ENCODE data around the gene SLC51A.
"Not testable (repeated sequence)": the region's sequence is repeated elsewhere in the genome, so short reads cannot be mapped to it uniquely, and the experiment has no call there.

SLC51A gene

GRCh38 chr3:196244166-196244565 lies 27.8 kb downstream of the SLC51A start:
- not testable (repeated sequence) for DNase-seq

- peak; percentile 29 to 32 for DNase-seq
These were observed 30.4 kb downstream of the SLC51A start for GRCh38 chr3:196246612-196247308.

GRCh38 chr3:196251918-196252317 lies 35.6 kb downstream of the SLC51A start:
- no peak for DNase-seq

- no peak for DNase-seq
These were observed 38.3 kb downstream of the SLC51A start for GRCh38 chr3:196254376-196255283.

GRCh38 chr3:196255776-196256175 lies 39.4 kb downstream of the SLC51A start:
- no peak for DNase-seq

- no peak for DNase-seq
These were observed 44.5 kb downstream of the SLC51A start for GRCh38 chr3:196260784-196261183.

- DNase-seq, result no peak
These were observed 47.5 kb downstream of the SLC51A start for GRCh38 chr3:196263819-196264218.

- DNase-seq, result no peak
These were observed 52.2 kb downstream of the SLC51A start for GRCh38 chr3:196268284-196269163.

- DNase-seq, result peak in 1 of 2 experiments; percentile 12
These were observed 54.2 kb downstream of the SLC51A start for GRCh38 chr3:196270499-196270898.

- DNase-seq, result no peak
These were observed 56.5 kb downstream of the SLC51A start for GRCh38 chr3:196272826-196273225.

- no peak for DNase-seq
These were observed 57.3 kb downstream of the SLC51A start for GRCh38 chr3:196273655-196274054.

GRCh38 chr3:196274585-196274984 lies 58.3 kb downstream of the SLC51A start:
- peak; percentile 69 to 71 for DNase-seq

- no peak for DNase-seq
These were observed 58.8 kb downstream of the SLC51A start for GRCh38 chr3:196275126-196275525.

GRCh38 chr3:196280689-196281440 lies 64.5 kb downstream of the SLC51A start:
- no peak for DNase-seq

- DNase-seq, result no peak
These were observed 65.6 kb downstream of the SLC51A start for GRCh38 chr3:196281962-196282361.
